HG03442 (cell line): ENCODE measurements around the gene DCAF4.

Experiments
- ATAC-seq: cut with Tn5 transposase; IDR thresholded peaks from one replicate; pipeline ENCODE4 v1.9.1; 2021; ENCODE audit warnings: mild to moderate bottlenecking, moderate library complexity; ENCODE audit not compliant: unreplicated experiment

The DCAF4 gene, protein sequence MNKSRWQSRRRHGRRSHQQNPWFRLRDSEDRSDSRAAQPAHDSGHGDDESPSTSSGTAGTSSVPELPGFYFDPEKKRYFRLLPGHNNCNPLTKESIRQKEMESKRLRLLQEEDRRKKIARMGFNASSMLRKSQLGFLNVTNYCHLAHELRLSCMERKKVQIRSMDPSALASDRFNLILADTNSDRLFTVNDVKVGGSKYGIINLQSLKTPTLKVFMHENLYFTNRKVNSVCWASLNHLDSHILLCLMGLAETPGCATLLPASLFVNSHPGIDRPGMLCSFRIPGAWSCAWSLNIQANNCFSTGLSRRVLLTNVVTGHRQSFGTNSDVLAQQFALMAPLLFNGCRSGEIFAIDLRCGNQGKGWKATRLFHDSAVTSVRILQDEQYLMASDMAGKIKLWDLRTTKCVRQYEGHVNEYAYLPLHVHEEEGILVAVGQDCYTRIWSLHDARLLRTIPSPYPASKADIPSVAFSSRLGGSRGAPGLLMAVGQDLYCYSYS

GRCh38 chr14:72926292-72927028 is at the start of gene DCAF4:
Gene DCAF4 (plus strand): TSS chr14:72926464. CDS start chr14:72937979, 11,515 bp downstream.
- peak; percentile 97 for ATAC-seq

GRCh38 chr14:72876710-72877063 is 49.6 kb upstream of the DCAF4 start:
- no peak for ATAC-seq

- no peak for ATAC-seq
Measured at GRCh38 chr14:72878746-72879145, 47.5 kb upstream of the DCAF4 start.

GRCh38 chr14:72879431-72879830 is 46.8 kb upstream of the DCAF4 start:
- no peak for ATAC-seq

- ATAC-seq = no peak
Measured at GRCh38 chr14:72880164-72880563, 46.1 kb upstream of the DCAF4 start.

GRCh38 chr14:72880820-72881219 is 45.4 kb upstream of the DCAF4 start:
- ATAC-seq = no peak

GRCh38 chr14:72881543-72881942 is 44.7 kb upstream of the DCAF4 start:
- no peak for ATAC-seq

DNA sequence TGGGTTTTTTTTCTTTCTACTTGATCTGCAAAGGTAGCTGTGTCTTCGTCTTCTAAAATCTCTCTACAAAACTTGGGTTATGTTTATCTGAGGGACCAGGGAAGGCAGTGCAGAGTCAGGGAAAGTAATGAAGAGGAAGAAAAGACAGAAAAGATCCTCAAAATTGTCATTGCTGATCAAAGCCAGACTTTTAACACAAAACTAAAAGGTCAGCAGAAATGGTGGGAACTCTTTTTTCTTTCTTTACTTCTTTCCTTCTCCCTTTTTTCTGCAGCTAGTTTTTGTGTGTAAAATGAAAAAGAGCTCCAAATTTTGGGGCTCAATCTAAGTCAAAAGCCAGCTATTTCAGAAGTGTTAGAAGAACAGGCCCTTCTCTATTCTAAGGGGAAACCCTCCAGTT is 44.2 kb upstream of the DCAF4 start:
- no peak for ATAC-seq

DNA sequence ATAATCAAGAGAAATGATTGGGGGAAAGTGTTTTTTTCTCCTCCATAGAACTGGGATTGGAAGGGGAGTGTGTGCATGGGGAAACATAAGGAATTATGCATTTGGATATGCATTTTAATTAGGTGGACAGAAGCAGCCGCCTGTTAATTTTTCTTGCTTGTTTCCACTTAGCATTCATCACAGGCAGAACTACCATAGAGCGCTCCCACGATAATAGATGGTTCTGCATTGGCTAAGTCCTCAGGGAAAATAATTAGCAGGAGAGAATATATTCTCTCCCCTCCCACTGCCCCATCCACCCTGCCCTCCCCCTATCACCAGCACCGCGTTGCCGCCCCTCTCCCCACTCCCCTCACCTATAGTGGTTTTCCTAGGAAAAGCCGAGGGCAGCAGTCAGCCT is 43.8 kb upstream of the DCAF4 start:
- ATAC-seq = no peak

- ATAC-seq = no peak
Measured at GRCh38 chr14:72883109-72883508, 43.2 kb upstream of the DCAF4 start.

GRCh38 chr14:72883961-72884360 is 42.3 kb upstream of the DCAF4 start:
- ATAC-seq = peak; percentile 61

- ATAC-seq = no peak
Measured at GRCh38 chr14:72884386-72884785, 41.9 kb upstream of the DCAF4 start.

GRCh38 chr14:72887514-72887913 is 38.8 kb upstream of the DCAF4 start:
- no peak for ATAC-seq

- ATAC-seq = no peak
Measured at GRCh38 chr14:72888192-72888591, 38.1 kb upstream of the DCAF4 start.

GRCh38 chr14:72888636-72889201 is 37.5 kb upstream of the DCAF4 start:
- ATAC-seq = no peak

- ATAC-seq = no peak
Measured at GRCh38 chr14:72889366-72889765, 36.9 kb upstream of the DCAF4 start.

DNA sequence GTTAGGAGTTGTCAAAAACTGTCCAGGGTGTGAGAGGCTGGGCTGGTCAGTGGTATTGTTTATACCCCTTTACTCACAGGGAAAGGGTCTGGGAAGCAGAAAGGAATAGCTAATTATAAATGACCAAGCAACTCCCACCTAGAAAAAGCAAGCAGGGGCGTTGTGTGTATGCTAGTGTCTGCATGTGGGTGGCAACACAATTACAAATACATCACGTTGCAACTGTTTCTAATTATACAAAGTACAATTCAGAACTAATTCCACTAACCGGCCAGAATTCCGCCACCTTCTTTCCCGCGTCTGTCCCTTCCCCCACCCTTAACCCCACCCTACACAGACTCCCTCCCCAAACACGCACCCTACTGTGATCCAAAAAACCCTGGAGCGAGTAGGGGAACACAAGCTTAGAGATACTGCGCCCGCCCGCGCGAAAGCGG is 34.6 kb upstream of the DCAF4 start:
- no peak for ATAC-seq

- no peak for ATAC-seq
Measured at GRCh38 chr14:72892103-72892878, 34.0 kb upstream of the DCAF4 start.

DNA sequence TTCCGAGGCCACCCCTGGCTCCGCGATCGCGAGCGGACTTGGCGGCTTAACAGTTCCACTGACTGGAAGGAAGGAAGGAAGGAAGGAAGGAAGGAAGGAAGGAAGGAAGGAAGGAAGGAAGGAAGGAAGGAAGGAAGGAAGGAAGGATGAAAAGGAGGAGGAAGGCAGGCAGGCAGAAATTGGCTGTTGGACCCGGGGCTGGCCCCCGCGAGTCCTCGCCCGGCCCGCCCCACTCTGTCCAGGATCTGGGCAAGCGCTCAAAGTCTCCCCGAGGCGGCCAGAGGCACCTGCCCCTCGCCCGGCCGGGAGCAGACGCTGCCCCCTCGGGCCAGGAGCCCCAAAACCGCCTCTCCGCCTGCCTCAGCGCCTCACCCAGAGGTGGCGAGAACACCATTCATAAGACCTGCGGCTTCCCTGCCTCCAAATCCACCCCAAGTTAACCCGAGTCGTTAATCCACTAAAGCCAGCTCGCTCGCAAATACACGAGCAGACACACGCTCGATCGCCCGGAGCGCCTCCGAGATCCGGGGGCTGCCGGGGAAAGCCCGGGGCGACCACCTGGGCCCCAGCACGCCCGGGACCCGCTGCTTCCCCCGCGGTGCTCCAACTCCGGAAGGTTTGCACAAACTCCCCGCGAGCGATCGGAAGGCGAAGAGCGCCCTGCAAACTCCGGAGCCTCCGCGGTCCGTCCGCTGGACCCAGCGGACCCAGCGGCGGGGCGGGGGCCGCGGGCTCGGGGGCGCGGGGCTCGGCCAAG is 33.2 kb upstream of the DCAF4 start:
- ATAC-seq = peak; percentile 15

GRCh38 chr14:72893636-72894322 is 32.5 kb upstream of the DCAF4 start, which contains the start of gene DPF3:
Gene DPF3 (minus strand): TSS chr14:72894101. CDS start chr14:72894088, 13 bp downstream.
- peak; percentile 96 for ATAC-seq
